B cell (primary cell): Measurements from ENCODE around the gene ANKS1B. TPM values are rescaled to one million over a fixed set of nuclear protein-coding genes. Genes with fewer than 3 reads are reported as not detected.

Experiments
- ATAC-seq: fragments of 200-7000 bp; cut with Tn5 transposase; one replicate; pipeline ENCODE4 v1.10.0; 2021; ENCODE audit warnings: low read depth, mild to moderate bottlenecking, moderate number of reproducible peaks, moderate library complexity
- CTCF ChIA-PET: fragments of 350-600 bp; sonication (Branson Sonifier 250); formaldehyde crosslinking; loops from one replicate; lab custom pipeline; 2021; ENCODE audit warnings: antibody characterized with exemption, inconsistent platforms; lab: Charles Lee
- POLR2A ChIA-PET: fragments of 350-600 bp; sonication (Branson Sonifier 250); formaldehyde crosslinking; loops from one replicate; lab custom pipeline; 2021; ENCODE audit warnings: antibody characterized with exemption; lab: Charles Lee
- DNase-seq: peaks from one replicate; pipeline ENCODE4 v3.0.0; 2013
- H2AFZ ChIP-seq: 2 replicates; pipeline ENCODE4 v1.6.1; 2012; ENCODE audit warnings: mild to moderate bottlenecking, low read depth, low read length; ENCODE audit not compliant: insufficient read depth, poor library complexity, severe bottlenecking
- H3K27ac ChIP-seq, 2 donors: 1 replicate in 1 of 2; 2 replicates in 1 of 2; pipeline ENCODE4 v1.5.1; 2012 to 2013; ENCODE audit warnings: low read length in 2 of 2, mild to moderate bottlenecking in 2 of 2, moderate library complexity in 1 of 2
- H3K27me3 ChIP-seq, 4 experiments: fragments of 200-600 bp in 1 of 4; sonication (generic) in 1 of 4; replicated peaks in 1 of 4; 1 replicate in 2 of 4; 2 replicates in 2 of 4; pipeline versions ENCODE4 v1.6.1 to v1.7.0; 2013 to 2016; ENCODE audit warnings: low read length in 3 of 4, mild to moderate bottlenecking in 2 of 4, mixed read lengths in 1 of 4, moderate library complexity in 1 of 4; ENCODE audit not compliant: insufficient read depth in 4 of 4, control insufficient read depth in 3 of 4; ENCODE audit errors: control extremely low read depth in 1 of 4
- H3K36me3 ChIP-seq, 2 experiments: replicated peaks in 1 of 2; 1 replicate in 1 of 2; 2 replicates in 1 of 2; pipeline versions ENCODE4 v1.6.1 to v1.7.1; 2013; ENCODE audit warnings: low read length in 1 of 2; ENCODE audit not compliant: insufficient read depth in 2 of 2, control insufficient read depth in 1 of 2; ENCODE audit errors: control extremely low read depth in 1 of 2, extremely low read depth in 1 of 2
- H3K4me1 ChIP-seq, 2 donors: fragments of 200-600 bp in 1 of 2; sonication (generic) in 1 of 2; 1 replicate in 1 of 2; 2 replicates in 1 of 2; pipeline versions ENCODE4 v1.5.1 to v1.6.1; 2013 to 2017; ENCODE audit warnings: low read length in 2 of 2; ENCODE audit not compliant: control insufficient read depth in 2 of 2, insufficient read depth in 2 of 2
- H3K4me2 ChIP-seq: replicated peaks from 2 replicates; pipeline ENCODE3; 2012; ENCODE audit warnings: mild to moderate bottlenecking, low read depth, low read length; ENCODE audit not compliant: poor library complexity, severe bottlenecking
- H3K4me3 ChIP-seq, 5 experiments: fragments of 200-600 bp in 1 of 5; sonication (generic) in 1 of 5; 1 replicate in 3 of 5; 2 replicates in 2 of 5; pipeline versions ENCODE4 v1.5.1 to v1.7.0; 2011 to 2016; ENCODE audit warnings: low read length in 4 of 5, mild to moderate bottlenecking in 4 of 5, low read depth in 2 of 5, control low read depth in 1 of 5, moderate library complexity in 1 of 5; ENCODE audit not compliant: insufficient read depth in 1 of 5; ENCODE audit errors: control extremely low read depth in 1 of 5, extremely low read depth in 1 of 5
- H3K79me2 ChIP-seq: fragments of 200-600 bp; sonication (generic); one replicate; pipeline ENCODE4 v1.6.0; 2016; ENCODE audit warnings: low read length; ENCODE audit not compliant: control insufficient read depth, insufficient read depth
- H3K9ac ChIP-seq: fragments of 200-600 bp; sonication (generic); 2 replicates; pipeline ENCODE4 v1.6.1; 2017; ENCODE audit warnings: mild to moderate bottlenecking, low read length, moderate library complexity
- H3K9me3 ChIP-seq, 3 donors: one replicate each; pipeline versions ENCODE4 v1.6.1 to v1.7.1; 2013; ENCODE audit warnings: low read length in 2 of 3; ENCODE audit not compliant: control insufficient read depth in 2 of 3, insufficient read depth in 1 of 3; ENCODE audit errors: control extremely low read depth in 1 of 3
- H4K20me1 ChIP-seq: 2 replicates; pipeline ENCODE4 v1.6.0; 2012; ENCODE audit warnings: mild to moderate bottlenecking, low read length; ENCODE audit not compliant: insufficient read depth, control insufficient read depth, poor library complexity, severe bottlenecking
- H3K27ac Mint-ChIP-seq: one replicate; pipeline ENCODE4 v1.8.0; 2021; ENCODE audit warnings: mixed read lengths
- H3K27me3 Mint-ChIP-seq: one replicate; pipeline ENCODE4 v1.8.0; 2021; ENCODE audit warnings: mixed read lengths
- H3K4me1 Mint-ChIP-seq: one replicate; pipeline ENCODE4 v1.8.0; 2021; ENCODE audit warnings: mixed read lengths
- H3K4me3 Mint-ChIP-seq: one replicate; pipeline ENCODE4 v1.8.0; 2021; ENCODE audit warnings: mixed read lengths
- H3K9me3 Mint-ChIP-seq: one replicate; pipeline ENCODE4 v1.8.0; 2022; ENCODE audit warnings: mixed read lengths; ENCODE audit not compliant: insufficient read depth
- EZH2 ChIP-seq: IDR thresholded peaks from 2 replicates; pipeline ENCODE4 v1.6.1; 2012; ENCODE audit warnings: borderline replicate concordance, low read depth, mild to moderate bottlenecking, moderate library complexity, low read length; ENCODE audit not compliant: insufficient read depth, poor library complexity, severe bottlenecking
- WGBS: methylation state at CpG from one replicate; pipeline ENCODE4 v1.1.5; 2013; ENCODE audit warnings: missing lambda C conversion rate; ENCODE audit not compliant: insufficient coverage; 5-methylcytosine and 5-hydroxymethylcytosine counted together
- intact Hi-C: fragments of 100-400 bp; cut with micrococcal nuclease; formaldehyde crosslinking; loops from one replicate; pipeline ENCODE4 v1.10.0; 2022
- polyA plus RNA-seq: library from polyadenylated mRNA; depleted of rRNA; stranded (reverse); fragments of >200 nt; gene quantifications from 2 replicates; pipeline ENCODE4 v1.2.3, GENCODE V29; 2012
- total RNA-seq, 2 donors: library from RNA; stranded (reverse); fragments of 120-200 nt in 1 of 2; gene quantifications; 1 replicate in 1 of 2; 2 replicates in 1 of 2; pipeline versions ENCODE4 v1.2.3 to v1.2.4, GENCODE V29; 2013 to 2022
- TF ChIP-seq, protein P1 (sequence below): fragments of 200-600 bp; IDR thresholded peaks from one replicate; pipeline ENCODE4 v1.8.0; 2022; ENCODE audit warnings: antibody characterized with exemption, mild to moderate bottlenecking

Gene ANKS1B
- total and polyA plus RNA-seq, 2 donors (not counting 1 experiment from before 2014, with no cell fraction given), result not detected

DNA sequence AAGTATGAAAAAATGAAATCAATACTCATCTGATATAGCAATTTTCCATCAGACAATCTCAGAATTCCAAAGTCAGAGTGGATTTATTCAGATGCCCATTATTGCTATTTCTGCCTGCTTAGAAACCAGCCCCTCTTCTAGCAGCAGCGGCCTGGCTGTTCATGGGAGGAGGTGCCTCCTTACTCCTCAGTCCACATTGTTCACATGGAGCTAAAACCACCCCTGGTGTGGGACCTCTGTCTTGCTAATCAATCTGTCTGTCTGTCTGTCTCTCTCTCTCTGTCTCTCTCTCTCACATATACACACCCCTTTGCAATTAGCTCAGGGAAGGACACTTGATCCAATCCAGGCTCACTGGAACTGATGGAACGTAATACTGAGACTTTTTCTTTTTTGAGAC, 1163.5 kb downstream of the ANKS1B start:
- ATAC-seq, result no peak
- CTCF ChIA-PET, result no interaction called here

DNA sequence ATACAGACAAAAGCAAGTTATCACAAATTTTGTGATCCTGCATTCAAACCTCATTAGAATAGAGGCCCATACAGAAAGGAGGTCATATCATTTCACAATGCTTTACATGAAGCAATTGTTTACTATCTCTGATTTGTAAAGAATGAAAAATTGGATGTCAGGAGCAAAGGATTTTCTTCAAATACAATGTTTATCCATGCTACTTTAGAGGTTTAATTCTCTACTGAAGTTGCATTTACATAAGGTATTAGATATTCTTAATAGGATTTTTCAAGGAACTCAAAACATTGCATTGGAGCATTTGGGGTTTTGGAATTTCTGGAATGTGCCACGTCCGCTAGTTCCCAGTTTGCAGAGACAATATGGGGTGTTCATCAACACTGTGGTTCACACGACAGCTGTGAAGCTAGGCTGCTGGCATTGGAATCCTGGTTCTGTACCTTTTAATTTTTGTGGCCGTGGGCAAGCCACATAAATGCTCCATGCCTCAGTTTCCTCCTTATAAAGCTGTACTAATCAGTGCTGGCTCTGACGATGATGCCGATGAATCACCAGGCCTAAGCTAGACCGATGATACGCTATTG, 1164.8 kb downstream of the ANKS1B start:
- ChIA-PET POLR2A (no interaction called here), CTCF (no interaction called here)
- intact Hi-C loops, result no loop called here
- H3K4me1 Mint-ChIP-seq, result no peaks in the 10 kb centered on the region
- H3K36me3 ChIP-seq, result no peaks in the 10 kb centered on the region
- no peak overlapping the region for H3K27ac ChIP-seq
- peaks cover 0 to 7% (median 6%) of the 10 kb centered on the region in 4 experiments for H3K27me3 ChIP-seq
- H3K9me3 Mint-ChIP-seq, result no peaks in the 10 kb centered on the region
- no peak overlapping the region for H2AFZ ChIP-seq
- no peak overlapping the region for H3K4me3 Mint-ChIP-seq
- peaks cover 22% of the 10 kb centered on the region for H3K27me3 Mint-ChIP-seq
- H3K27ac Mint-ChIP-seq, result no peak overlapping the region
- H3K79me2 ChIP-seq, result no peaks in the 10 kb centered on the region
- ATAC-seq (no peak), DNase-seq (no peak)
- WGBS, result 69% methylated on average over 4 of the region's 8 CpGs
- TF ChIP-seq EZH2, result no peak
- TF ChIP-seq, protein P1, sequence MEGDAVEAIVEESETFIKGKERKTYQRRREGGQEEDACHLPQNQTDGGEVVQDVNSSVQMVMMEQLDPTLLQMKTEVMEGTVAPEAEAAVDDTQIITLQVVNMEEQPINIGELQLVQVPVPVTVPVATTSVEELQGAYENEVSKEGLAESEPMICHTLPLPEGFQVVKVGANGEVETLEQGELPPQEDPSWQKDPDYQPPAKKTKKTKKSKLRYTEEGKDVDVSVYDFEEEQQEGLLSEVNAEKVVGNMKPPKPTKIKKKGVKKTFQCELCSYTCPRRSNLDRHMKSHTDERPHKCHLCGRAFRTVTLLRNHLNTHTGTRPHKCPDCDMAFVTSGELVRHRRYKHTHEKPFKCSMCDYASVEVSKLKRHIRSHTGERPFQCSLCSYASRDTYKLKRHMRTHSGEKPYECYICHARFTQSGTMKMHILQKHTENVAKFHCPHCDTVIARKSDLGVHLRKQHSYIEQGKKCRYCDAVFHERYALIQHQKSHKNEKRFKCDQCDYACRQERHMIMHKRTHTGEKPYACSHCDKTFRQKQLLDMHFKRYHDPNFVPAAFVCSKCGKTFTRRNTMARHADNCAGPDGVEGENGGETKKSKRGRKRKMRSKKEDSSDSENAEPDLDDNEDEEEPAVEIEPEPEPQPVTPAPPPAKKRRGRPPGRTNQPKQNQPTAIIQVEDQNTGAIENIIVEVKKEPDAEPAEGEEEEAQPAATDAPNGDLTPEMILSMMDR, result no peak
- no peak overlapping the region for H3K9ac ChIP-seq
- no peaks in the 10 kb centered on the region for H4K20me1 ChIP-seq
- H3K9me3 ChIP-seq, result no peaks in the 10 kb centered on the region
- no peaks in the 10 kb centered on the region for H3K4me1 ChIP-seq
- H3K4me2 ChIP-seq, result no peak overlapping the region
- no peak overlapping the region for H3K4me3 ChIP-seq

More for the DNA sequence above, 1163.5 kb downstream of the ANKS1B start:
- WGBS, result 84% methylated on average over 2 of the region's 2 CpGs
- no peaks in the 10 kb centered on the region for H3K79me2 ChIP-seq
- POLR2A ChIA-PET, result no interaction called here
- H4K20me1 ChIP-seq, result no peaks in the 10 kb centered on the region
- Mint-ChIP-seq H3K27me3 (peaks cover 16% of the 10 kb centered on the region), H3K4me1 (no peaks in the 10 kb centered on the region), H3K4me3 (no peak overlapping the region), H3K9me3 (no peaks in the 10 kb centered on the region), H3K27ac (no peak overlapping the region)
- intact Hi-C loops, result no loop called here
- H3K4me2 ChIP-seq, result no peak overlapping the region
- DNase-seq, result no peak
- H3K36me3 ChIP-seq, result no peaks in the 10 kb centered on the region
- H3K9me3 ChIP-seq, result no peaks in the 10 kb centered on the region
- H3K27ac ChIP-seq, result no peak overlapping the region
- H3K9ac ChIP-seq, result no peak overlapping the region
- TF ChIP-seq, protein P1, result no peak
- no peak for TF ChIP-seq EZH2
- peaks cover 0 to 5% (median 1%) of the 10 kb centered on the region in 4 experiments for H3K27me3 ChIP-seq
- no peak overlapping the region for H3K4me3 ChIP-seq
- H3K4me1 ChIP-seq, result no peaks in the 10 kb centered on the region
- H2AFZ ChIP-seq, result no peak overlapping the region
